ENCODE results near the gene ENTPD3. TPM values are rescaled to one million over a fixed set of nuclear protein-coding genes. Genes with fewer than 3 reads are reported as not detected.

Gene ENTPD3
- total RNA-seq, 2 donors from 2014 or later = 0.12 to 0.59 TPM

- Histone ChIP-seq H3K36me3 (peaks cover 62% of the 10 kb centered on the region), H3K9me3 (no peaks in the 10 kb centered on the region), H3K27ac (no peak overlapping the region), H3K27me3 (no peaks in the 10 kb centered on the region), H3K4me1 (peaks cover 0 to 5% of the 10 kb centered on the region in 2 donors), H3K4me3 (no peak overlapping the region)
- no peak for TF ChIP-seq CTCF (IDR thresholded peaks at IDR 0.05)
- DNase-seq (ENCODE audit: low spot score) = no peak
Measured at GRCh38 chr3:40463579-40463978, 76.6 kb downstream of the ENTPD3 start.

- DNase-seq (ENCODE audit: low spot score) = no peak
- Histone ChIP-seq H3K27me3 (no peaks in the 10 kb centered on the region), H3K4me1 (no peaks in the 10 kb centered on the region), H3K9me3 (no peaks in the 10 kb centered on the region), H3K36me3 (peaks cover 52% of the 10 kb centered on the region), H3K4me3 (no peak overlapping the region), H3K27ac (no peak overlapping the region)
- no peak for TF ChIP-seq CTCF (IDR thresholded peaks at IDR 0.05)
Measured at GRCh38 chr3:40464339-40465110, 77.5 kb downstream of the ENTPD3 start.

- H3K4me3 ChIP-seq = no peak overlapping the region
- H3K27me3 ChIP-seq = no peaks in the 10 kb centered on the region
- peaks cover 48% of the 10 kb centered on the region for H3K36me3 ChIP-seq
- TF ChIP-seq CTCF (IDR thresholded peaks at IDR 0.05) = no peak
- no peaks in the 10 kb centered on the region for H3K4me1 ChIP-seq
- H3K9me3 ChIP-seq = no peaks in the 10 kb centered on the region
- H3K27ac ChIP-seq = no peak overlapping the region
- DNase-seq (ENCODE audit: low spot score) = no peak
Measured at GRCh38 chr3:40465111-40465407, 78.1 kb downstream of the ENTPD3 start.

GRCh38 chr3:40465456-40465855 lies 78.5 kb downstream of the ENTPD3 start:
- H3K36me3 ChIP-seq = peaks cover 44% of the 10 kb centered on the region

GRCh38 chr3:40468018-40468417 lies 81.0 kb downstream of the ENTPD3 start:
- Histone ChIP-seq H3K36me3 (peaks cover 19% of the 10 kb centered on the region), H3K27ac (no peak overlapping the region), H3K27me3 (no peaks in the 10 kb centered on the region), H3K4me1 (no peaks in the 10 kb centered on the region), H3K4me3 (no peak overlapping the region), H3K9me3 (no peaks in the 10 kb centered on the region)
- TF ChIP-seq CTCF (IDR thresholded peaks at IDR 0.05) = no peak
- no peak for DNase-seq (ENCODE audit: low spot score)

More at GRCh38 chr3:40465456-40465855, 78.5 kb downstream of the ENTPD3 start:
- Histone ChIP-seq H3K9me3 (no peaks in the 10 kb centered on the region), H3K4me1 (no peaks in the 10 kb centered on the region), H3K27me3 (no peaks in the 10 kb centered on the region), H3K27ac (no peak overlapping the region), H3K4me3 (no peak overlapping the region)
- DNase-seq (ENCODE audit: low spot score) = no peak
- TF ChIP-seq CTCF (IDR thresholded peaks at IDR 0.05) = no peak

GRCh38 chr3:40470701-40471100 lies 83.7 kb downstream of the ENTPD3 start:
- H3K9me3 ChIP-seq = no peaks in the 10 kb centered on the region
- H3K4me1 ChIP-seq = no peaks in the 10 kb centered on the region
- no peak for TF ChIP-seq CTCF (IDR thresholded peaks at IDR 0.05)
- no peak for DNase-seq (ENCODE audit: low spot score)
- H3K4me3 ChIP-seq = no peak overlapping the region
- no peaks in the 10 kb centered on the region for H3K27me3 ChIP-seq
- peaks cover 4% of the 10 kb centered on the region for H3K36me3 ChIP-seq
- no peak overlapping the region for H3K27ac ChIP-seq
